HG02610 (cell line): ENCODE results near the gene CDC42BPB.

Experiments used
- ATAC-seq: cut with Tn5 transposase; IDR thresholded peaks from one replicate; pipeline ENCODE4 v1.9.1; 2021; ENCODE audit warnings: mild to moderate bottlenecking, moderate library complexity; ENCODE audit not compliant: unreplicated experiment

CDC42BPB gene

GRCh38 chr14:103022002-103022684, 35.2 kb downstream of the CDC42BPB start:
- no peak for ATAC-seq

- no peak for ATAC-seq
Observed at GRCh38 chr14:103021684-103022001, 35.7 kb downstream of the CDC42BPB start.

GRCh38 chr14:103020271-103021170, 36.8 kb downstream of the CDC42BPB start:
- no peak for ATAC-seq

- ATAC-seq: no peak
Observed at GRCh38 chr14:103019826-103020225, 37.5 kb downstream of the CDC42BPB start.

GRCh38 chr14:103019236-103019635, 38.1 kb downstream of the CDC42BPB start:
- no peak for ATAC-seq

GRCh38 chr14:103016594-103016993, 40.8 kb downstream of the CDC42BPB start:
- ATAC-seq: no peak

GRCh38 chr14:103016071-103016470, 41.3 kb downstream of the CDC42BPB start:
- ATAC-seq: no peak

- ATAC-seq: no peak
Observed at GRCh38 chr14:103015426-103015825, 41.9 kb downstream of the CDC42BPB start.

- ATAC-seq: no peak
Observed at GRCh38 chr14:103014466-103015228, 42.7 kb downstream of the CDC42BPB start.

GRCh38 chr14:103013028-103013427, 44.3 kb downstream of the CDC42BPB start:
- no peak for ATAC-seq

- ATAC-seq: no peak
Observed at GRCh38 chr14:103009559-103009958, 47.8 kb downstream of the CDC42BPB start.

- no peak for ATAC-seq
Observed at GRCh38 chr14:103008768-103009357, 48.5 kb downstream of the CDC42BPB start.

GRCh38 chr14:103008126-103008525, 49.2 kb downstream of the CDC42BPB start:
- ATAC-seq: no peak

- ATAC-seq: no peak
Observed at GRCh38 chr14:103007555-103007954, 49.8 kb downstream of the CDC42BPB start.

- no peak for ATAC-seq
Observed at GRCh38 chr14:103006991-103007520, 50.3 kb downstream of the CDC42BPB start.

- no peak for ATAC-seq
Observed at GRCh38 chr14:103006106-103006505, 51.2 kb downstream of the CDC42BPB start.

GRCh38 chr14:103003850-103004249, 53.5 kb downstream of the CDC42BPB start:
- no peak for ATAC-seq

- ATAC-seq: no peak
Observed at GRCh38 chr14:103003351-103003615, 54.1 kb downstream of the CDC42BPB start.

GRCh38 chr14:103002578-103003350, 54.6 kb downstream of the CDC42BPB start:
- no peak for ATAC-seq

- ATAC-seq: no peak
Observed at GRCh38 chr14:103001651-103002396, 55.5 kb downstream of the CDC42BPB start.
